ENCODE results near the gene NFATC2. TPM values are rescaled to one million over a fixed set of nuclear protein-coding genes. Genes with fewer than 3 reads are reported as not detected.

The NFATC2 gene
- total RNA-seq, 1 experiment from 2014 or later, result 5.0 TPM

DNA sequence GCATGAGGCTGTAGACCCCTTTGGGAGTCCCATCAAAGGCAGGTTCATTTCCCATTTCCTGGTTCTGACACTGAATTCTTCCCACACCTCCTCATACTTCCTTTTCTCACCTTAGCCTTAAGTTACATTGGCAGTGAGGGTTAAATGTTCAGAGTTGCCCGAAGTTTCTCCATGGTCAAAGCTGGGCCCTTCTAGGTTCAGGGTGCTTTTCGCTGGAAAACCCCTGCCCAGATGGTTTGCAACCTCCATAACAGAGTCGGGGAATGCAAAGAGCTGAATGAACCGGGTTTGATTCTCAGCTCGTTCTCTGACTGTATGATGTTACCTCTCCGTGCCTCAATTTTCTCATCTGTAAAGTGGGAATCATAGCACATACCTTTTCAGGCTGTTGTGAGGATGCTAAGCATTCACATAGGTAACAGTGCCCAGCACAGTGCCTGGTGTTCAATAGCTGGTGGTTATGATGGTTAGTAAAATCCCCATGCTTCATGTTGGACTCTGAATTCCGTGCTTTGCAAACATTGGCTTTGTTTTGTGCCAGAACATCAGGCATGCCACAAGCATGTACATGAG is 149.8 kb downstream of the NFATC2 start:
- intact Hi-C loops (cut with micrococcal nuclease), result no loop called here
- no TSS peak for BruUV-seq (replicated peaks)
- RAD21 ChIA-PET (ENCODE audit: low non-redundant PET in 1 of 2, low total read pairs in 2 of 2, uncharacterized antibody in 2 of 2, unreplicated experiment in 2 of 2), result no interaction called here
- Histone ChIP-seq H2AFZ (ENCODE audit: low read depth, low read length, poor library complexity, severe bottlenecking) (no peak overlapping the region), H3K36me3 (ENCODE audit: control insufficient read depth in 1 of 2, insufficient read depth in 2 of 2, low read length in 2 of 2) (no peaks in the 10 kb centered on the region), H3K27ac (ENCODE audit: low read depth, low read length) (no peak overlapping the region), H3K4me2 (ENCODE audit: low read length) (no peak overlapping the region), H3K4me1 (ENCODE audit: control insufficient read depth in 1 of 2, insufficient read depth in 2 of 2, low read length in 2 of 2) (no peaks in the 10 kb centered on the region), H3K79me2 (ENCODE audit: insufficient read depth, low read length) (no peaks in the 10 kb centered on the region), H3K27me3 (ENCODE audit: insufficient read depth, low read length) (no peaks in the 10 kb centered on the region), H3K9me2 (ENCODE audit: insufficient read depth) (no peaks in the 10 kb centered on the region), H4K20me1 (ENCODE audit: insufficient read depth) (no peaks in the 10 kb centered on the region), H3K4me3 (replicated peaks in 1 of 2; ENCODE audit: low read depth in 1 of 2, low read length in 2 of 2) (no peak overlapping the region), H3K9ac (ENCODE audit: low read length) (no peak overlapping the region), H3K9me3 (ENCODE audit: control insufficient read depth in 1 of 2, insufficient read depth in 1 of 2, low read depth in 1 of 2, low read length in 2 of 2) (no peaks in the 10 kb centered on the region)
- TF ChIP-seq ELF1 (IDR thresholded peaks at IDR 0.05; ENCODE audit: borderline replicate concordance, low read depth) (no peak), POLR2AphosphoS5 (IDR thresholded peaks at IDR 0.05; ENCODE audit: low read depth, low read length) (no peak), TCF7L2 (IDR thresholded peaks at IDR 0.05; ENCODE audit: borderline replicate concordance, extremely low read depth, insufficient read depth, insufficient read length) (no peak), CBX3 (IDR thresholded peaks at IDR 0.05; ENCODE audit: low read depth) (no peak), SIN3A (IDR thresholded peaks at IDR 0.05; ENCODE audit: low read depth) (no peak), FOSL1 (IDR thresholded peaks at IDR 0.05; ENCODE audit: low read depth) (no peak), EZH2 (IDR thresholded peaks at IDR 0.05) (no peak), SRF (IDR thresholded peaks at IDR 0.05; ENCODE audit: low read depth) (no peak), CEBPB (IDR thresholded peaks at IDR 0.05; ENCODE audit: low read depth) (no peak), SP1 (IDR thresholded peaks at IDR 0.05; ENCODE audit: low read depth) (no peak)
- TF ChIP-seq, protein P1, sequence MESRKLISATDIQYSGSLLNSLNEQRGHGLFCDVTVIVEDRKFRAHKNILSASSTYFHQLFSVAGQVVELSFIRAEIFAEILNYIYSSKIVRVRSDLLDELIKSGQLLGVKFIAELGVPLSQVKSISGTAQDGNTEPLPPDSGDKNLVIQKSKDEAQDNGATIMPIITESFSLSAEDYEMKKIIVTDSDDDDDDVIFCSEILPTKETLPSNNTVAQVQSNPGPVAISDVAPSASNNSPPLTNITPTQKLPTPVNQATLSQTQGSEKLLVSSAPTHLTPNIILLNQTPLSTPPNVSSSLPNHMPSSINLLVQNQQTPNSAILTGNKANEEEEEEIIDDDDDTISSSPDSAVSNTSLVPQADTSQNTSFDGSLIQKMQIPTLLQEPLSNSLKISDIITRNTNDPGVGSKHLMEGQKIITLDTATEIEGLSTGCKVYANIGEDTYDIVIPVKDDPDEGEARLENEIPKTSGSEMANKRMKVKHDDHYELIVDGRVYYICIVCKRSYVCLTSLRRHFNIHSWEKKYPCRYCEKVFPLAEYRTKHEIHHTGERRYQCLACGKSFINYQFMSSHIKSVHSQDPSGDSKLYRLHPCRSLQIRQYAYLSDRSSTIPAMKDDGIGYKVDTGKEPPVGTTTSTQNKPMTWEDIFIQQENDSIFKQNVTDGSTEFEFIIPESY (IDR thresholded peaks at IDR 0.05; ENCODE audit: extremely low read depth, insufficient replicate concordance, low read length), result no peak
- TF ChIP-seq, protein P2, sequence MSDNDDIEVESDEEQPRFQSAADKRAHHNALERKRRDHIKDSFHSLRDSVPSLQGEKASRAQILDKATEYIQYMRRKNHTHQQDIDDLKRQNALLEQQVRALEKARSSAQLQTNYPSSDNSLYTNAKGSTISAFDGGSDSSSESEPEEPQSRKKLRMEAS (IDR thresholded peaks at IDR 0.05), result no peak
- TF ChIP-seq, protein P3, sequence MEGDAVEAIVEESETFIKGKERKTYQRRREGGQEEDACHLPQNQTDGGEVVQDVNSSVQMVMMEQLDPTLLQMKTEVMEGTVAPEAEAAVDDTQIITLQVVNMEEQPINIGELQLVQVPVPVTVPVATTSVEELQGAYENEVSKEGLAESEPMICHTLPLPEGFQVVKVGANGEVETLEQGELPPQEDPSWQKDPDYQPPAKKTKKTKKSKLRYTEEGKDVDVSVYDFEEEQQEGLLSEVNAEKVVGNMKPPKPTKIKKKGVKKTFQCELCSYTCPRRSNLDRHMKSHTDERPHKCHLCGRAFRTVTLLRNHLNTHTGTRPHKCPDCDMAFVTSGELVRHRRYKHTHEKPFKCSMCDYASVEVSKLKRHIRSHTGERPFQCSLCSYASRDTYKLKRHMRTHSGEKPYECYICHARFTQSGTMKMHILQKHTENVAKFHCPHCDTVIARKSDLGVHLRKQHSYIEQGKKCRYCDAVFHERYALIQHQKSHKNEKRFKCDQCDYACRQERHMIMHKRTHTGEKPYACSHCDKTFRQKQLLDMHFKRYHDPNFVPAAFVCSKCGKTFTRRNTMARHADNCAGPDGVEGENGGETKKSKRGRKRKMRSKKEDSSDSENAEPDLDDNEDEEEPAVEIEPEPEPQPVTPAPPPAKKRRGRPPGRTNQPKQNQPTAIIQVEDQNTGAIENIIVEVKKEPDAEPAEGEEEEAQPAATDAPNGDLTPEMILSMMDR (IDR thresholded peaks at IDR 0.05 in 2 of 3, conservative IDR thresholded peaks at IDR 0.05 in 1 of 3; ENCODE audit: borderline replicate concordance in 1 of 3, insufficient read depth in 1 of 3, low read depth in 2 of 3, low read length in 2 of 3), result no peak
- ATAC-seq (no peak), DNase-seq (ENCODE audit: low read depth, low spot score) (no peak)
- POLR2A ChIA-PET, result no interaction called here
- CTCF ChIA-PET, result no interaction called here

All from HCT116 (cell line).